CD4-positive, alpha-beta T cell treated with Interleukin-15 for 1 hour (primary cell): ENCODE measurements around the gene ELP4.
A peak's percentile ranks its signal among the peaks of the same experiment; 100 is the strongest.
"Not testable (repeated sequence)": the region's sequence is repeated elsewhere in the genome, so short reads cannot be mapped to it uniquely, and the experiment has no call there.

ENCODE experiments used
- DNase-seq: peaks from one replicate; pipeline ENCODE4 v3.0.0-alpha.2; 2020

The ELP4 gene, protein sequence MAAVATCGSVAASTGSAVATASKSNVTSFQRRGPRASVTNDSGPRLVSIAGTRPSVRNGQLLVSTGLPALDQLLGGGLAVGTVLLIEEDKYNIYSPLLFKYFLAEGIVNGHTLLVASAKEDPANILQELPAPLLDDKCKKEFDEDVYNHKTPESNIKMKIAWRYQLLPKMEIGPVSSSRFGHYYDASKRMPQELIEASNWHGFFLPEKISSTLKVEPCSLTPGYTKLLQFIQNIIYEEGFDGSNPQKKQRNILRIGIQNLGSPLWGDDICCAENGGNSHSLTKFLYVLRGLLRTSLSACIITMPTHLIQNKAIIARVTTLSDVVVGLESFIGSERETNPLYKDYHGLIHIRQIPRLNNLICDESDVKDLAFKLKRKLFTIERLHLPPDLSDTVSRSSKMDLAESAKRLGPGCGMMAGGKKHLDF

DNA sequence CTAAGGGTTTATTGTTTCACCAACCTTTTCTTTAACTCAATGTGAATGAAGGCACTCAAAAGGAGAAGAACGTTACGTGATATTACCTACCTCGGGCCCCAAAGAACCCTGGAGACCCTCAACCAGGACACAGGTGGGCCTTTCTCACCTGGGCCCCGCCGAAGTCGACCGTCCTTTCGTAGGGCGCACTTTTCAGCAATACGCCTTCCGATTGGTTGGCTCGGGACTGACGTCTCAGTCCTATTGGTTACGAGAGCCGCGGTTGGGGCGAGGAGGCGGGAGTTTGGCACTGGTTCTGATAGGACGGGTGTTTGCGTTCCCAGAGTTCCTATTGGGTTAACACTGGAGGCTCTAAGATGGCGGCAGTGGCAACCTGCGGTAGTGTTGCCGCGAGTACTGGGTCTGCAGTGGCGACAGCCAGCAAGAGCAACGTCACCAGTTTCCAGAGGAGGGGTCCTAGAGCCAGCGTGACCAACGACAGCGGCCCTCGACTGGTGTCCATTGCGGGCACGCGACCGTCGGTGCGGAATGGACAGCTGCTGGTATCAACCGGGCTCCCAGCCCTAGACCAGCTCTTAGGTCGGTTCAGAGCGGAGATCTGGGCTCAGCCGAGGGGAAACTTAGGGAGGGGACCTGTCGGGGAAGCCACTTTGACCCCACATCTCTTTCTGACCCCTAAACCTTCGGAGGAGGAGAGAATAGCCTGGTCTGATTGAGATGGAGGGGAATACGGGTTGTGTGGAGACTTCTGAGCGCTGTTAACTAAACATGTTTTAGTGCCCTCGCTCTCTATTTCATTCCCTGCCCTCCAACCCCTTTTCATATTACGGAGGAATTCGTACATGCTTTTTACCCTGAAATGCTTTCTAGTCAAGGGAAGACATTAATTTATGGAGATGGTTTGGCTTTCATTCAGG lies at the start of gene ELP4, which contains the start of gene IMMP1L:
Gene ELP4, plus strand, starts transcription at position 339 of the 917 bp plus-strand sequence. Its CDS starts 18 bp downstream, at position 357.
Gene IMMP1L, minus strand, starts transcription at position 194 of the 917 bp plus-strand sequence. CDS start 46,346 bp downstream, outside the sequence.
- peak; percentile 95 for DNase-seq

DNA sequence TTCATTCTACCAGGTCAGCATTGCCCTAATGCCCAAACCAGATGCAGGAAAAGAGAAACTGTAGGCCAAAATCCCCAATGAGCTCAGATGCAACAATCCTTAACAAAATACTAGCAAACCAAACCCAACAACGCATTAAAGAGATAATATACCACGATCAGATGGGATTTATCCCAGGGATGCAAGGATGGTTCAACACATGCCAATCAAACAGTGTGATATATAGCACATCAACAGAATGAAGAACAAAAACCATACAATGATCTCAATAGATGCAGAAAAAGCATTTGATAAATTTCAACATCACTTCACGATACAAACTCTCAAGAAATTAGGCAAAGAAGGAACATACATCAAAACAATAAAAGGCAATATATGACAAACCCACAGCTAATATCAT lies 45.1 kb upstream of the ELP4 start:
- DNase-seq, result no peak

- no peak for DNase-seq
These were observed 35.5 kb upstream of the ELP4 start for GRCh38 chr11:31474083-31474482.

- no peak for DNase-seq
These were observed 31.9 kb upstream of the ELP4 start for GRCh38 chr11:31477528-31478222.

DNA sequence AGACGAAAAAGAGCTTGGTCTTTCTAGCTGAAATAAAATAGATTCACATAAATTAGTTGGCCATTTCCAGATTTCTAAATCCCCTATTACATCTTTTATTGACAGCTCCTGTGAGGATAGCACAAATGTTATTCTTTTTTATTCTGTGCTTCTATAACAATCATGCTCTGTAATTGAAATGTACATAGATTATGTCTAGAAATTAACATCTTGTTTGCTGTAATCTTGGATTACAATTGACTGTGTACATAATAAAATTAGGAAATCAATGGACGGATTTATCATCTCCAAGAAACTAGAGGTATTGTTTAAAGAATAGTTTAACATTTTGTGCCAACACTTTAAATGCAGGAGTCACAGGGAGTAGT lies 31.4 kb upstream of the ELP4 start:
- DNase-seq, result no peak

DNA sequence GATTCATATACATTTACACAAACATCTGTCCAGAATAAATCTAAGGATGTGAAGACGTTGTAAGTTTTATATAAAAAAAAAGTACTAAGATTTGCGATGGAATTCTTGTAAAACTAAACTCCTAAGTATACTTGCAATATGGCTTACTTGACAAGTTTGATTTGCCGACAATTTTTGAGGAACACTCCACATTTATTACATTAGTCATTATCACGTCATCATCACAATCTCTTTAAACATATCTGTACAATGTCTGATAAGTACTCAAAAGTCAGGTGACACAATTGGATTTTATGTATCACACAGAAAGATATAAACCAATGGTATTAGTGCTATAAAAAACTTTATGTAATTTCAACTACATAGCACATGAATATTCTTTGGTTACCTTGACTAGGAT lies 30.5 kb upstream of the ELP4 start:
- DNase-seq, result no peak

DNA sequence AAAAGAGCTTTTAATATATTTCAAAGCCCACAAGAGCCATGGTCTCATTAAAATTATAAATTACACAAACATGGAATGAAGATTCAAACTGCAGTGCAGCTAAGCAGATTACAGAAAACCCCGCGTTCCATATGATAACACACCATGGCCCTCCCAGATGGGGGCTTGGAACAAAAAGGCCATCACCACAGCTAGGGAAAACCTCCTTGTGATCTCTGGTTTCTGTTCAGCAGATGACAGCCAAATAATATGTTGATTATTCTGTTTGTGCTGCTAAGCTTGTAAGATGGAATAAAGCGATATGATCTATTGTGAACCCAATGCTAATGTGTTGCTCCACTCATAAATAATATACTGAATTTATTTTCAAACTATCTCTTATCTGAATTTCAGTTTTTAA lies 28.6 kb upstream of the ELP4 start:
- no peak for DNase-seq

- no peak for DNase-seq
These were observed 25.1 kb upstream of the ELP4 start for GRCh38 chr11:31484497-31484896.

DNA sequence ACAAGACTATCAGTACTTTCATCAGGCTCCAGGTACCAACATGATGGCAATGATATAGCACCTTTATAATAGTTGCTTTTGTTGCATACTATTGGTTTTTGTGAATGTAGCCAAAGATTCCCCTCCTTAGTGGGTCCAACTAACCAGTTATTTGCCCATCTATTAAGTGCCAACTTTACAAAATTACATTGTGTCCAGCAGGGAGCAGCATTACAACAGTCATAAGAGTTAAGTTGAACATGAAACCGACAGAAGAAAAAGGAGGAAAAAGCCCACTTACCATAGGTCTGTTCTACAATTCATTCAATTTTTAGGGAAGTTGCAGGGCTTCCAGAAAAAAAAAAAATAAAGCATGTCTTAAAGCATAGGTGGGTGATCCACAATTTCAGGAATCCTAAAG lies 21.7 kb upstream of the ELP4 start:
- no peak for DNase-seq

GRCh38 chr11:31492320-31492913 lies 17.1 kb upstream of the ELP4 start:
- no peak for DNase-seq

GRCh38 chr11:31493235-31493634 lies 16.3 kb upstream of the ELP4 start:
- no peak for DNase-seq

- not testable (repeated sequence) for DNase-seq
These were observed 15.8 kb upstream of the ELP4 start for GRCh38 chr11:31493762-31494161.

- no peak for DNase-seq
These were observed 9.9 kb upstream of the ELP4 start for GRCh38 chr11:31499576-31500178.

DNA sequence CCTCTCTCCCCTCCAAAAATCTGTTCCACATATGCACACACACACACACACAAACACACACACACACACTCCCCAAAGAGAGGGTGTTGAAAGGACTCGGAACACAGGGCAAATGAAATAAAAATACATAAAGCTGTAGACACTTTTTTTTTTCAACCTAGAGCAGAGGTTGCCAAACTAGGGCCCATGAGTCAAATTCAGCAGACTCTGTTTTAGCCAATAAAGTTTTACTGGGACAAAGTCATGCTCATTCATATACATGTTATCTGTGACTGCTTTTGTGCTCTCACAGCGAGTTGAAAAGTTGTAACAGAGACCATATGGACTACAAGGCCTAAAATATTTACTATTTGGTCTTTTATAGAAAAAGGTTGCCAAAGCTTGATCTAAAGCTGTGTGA lies 9.0 kb upstream of the ELP4 start:
- no peak for DNase-seq

- no peak for DNase-seq
These were observed 527 bp upstream of the ELP4 start for GRCh38 chr11:31509051-31509428.

DNA sequence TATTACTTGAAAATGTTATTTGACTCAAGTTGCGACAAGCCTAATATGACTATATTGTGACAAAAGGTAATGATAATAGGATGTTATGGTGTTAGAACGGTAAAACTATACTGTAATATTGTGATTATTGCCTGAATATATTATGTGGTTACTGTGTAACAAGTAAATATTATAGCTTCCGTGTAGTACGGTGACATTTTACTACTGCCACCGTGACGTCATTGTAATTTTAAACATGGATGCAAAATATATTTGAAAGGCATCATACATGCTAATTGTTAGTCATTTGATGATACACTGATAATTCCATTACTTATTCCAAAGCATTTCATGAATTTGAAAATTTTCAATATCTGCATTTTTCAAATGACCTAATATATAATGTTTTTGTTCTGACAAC lies 2.5 kb downstream of the ELP4 start:
- DNase-seq, result no peak

GRCh38 chr11:31521497-31522150 lies 12.1 kb downstream of the ELP4 start:
- no peak for DNase-seq

DNA sequence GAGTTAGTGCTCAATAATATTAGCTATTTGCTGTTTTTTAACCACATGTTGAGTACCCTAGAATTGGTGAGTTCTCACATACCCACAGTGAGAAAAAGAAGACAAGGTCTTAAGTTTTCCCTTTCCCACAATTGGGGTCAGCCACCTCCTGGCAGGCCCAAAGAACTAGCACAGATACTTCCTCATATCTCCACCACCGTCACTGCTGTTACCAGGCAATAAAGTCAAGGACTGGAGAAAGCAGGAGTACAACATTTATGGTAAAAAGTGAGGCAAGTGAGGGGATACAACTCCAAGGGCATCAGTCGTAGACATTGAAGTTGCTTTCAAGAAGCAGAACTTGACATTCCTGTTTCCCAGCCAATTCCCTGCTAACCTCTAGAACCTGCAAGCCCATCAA lies 19.6 kb downstream of the ELP4 start:
- no peak for DNase-seq

- DNase-seq, result no peak
These were observed 20.1 kb downstream of the ELP4 start for GRCh38 chr11:31529701-31530100.

- no peak for DNase-seq
These were observed 21.7 kb downstream of the ELP4 start for GRCh38 chr11:31531293-31531692.

- DNase-seq, result no peak
These were observed 25.9 kb downstream of the ELP4 start for GRCh38 chr11:31535479-31535878.

GRCh38 chr11:31542862-31543261 lies 33.3 kb downstream of the ELP4 start:
- DNase-seq, result no peak
